Gastroesophageal sphincter (tissue), 3 donors: ENCODE data around the gene BHMT2.

ENCODE experiments used
- EP300 ChIP-seq: sonication (generic); formaldehyde crosslinking; IDR thresholded peaks from one replicate; pipeline ENCODE4 v1.6.1; 2017; ENCODE audit warnings: antibody characterized with exemption, mild to moderate bottlenecking
- POLR2A ChIP-seq, 2 donors: fragments of 450-650 bp; IDR thresholded peaks; one replicate each; pipeline ENCODE4 v1.6.1; 2017; ENCODE audit warnings: antibody characterized with exemption in 2 of 2, mild to moderate bottlenecking in 2 of 2, moderate library complexity in 1 of 2
- TF ChIP-seq, protein P1 (sequence below), 4 experiments: fragments of 200-600 bp in 2 of 4; fragments of 450-650 bp in 2 of 4; sonication (generic) in 1 of 4; IDR thresholded peaks; one replicate each; pipeline ENCODE4 v1.5.1; 2017 to 2019; ENCODE audit warnings: antibody characterized with exemption in 4 of 4, mild to moderate bottlenecking in 2 of 4, moderate library complexity in 2 of 4

DNA sequence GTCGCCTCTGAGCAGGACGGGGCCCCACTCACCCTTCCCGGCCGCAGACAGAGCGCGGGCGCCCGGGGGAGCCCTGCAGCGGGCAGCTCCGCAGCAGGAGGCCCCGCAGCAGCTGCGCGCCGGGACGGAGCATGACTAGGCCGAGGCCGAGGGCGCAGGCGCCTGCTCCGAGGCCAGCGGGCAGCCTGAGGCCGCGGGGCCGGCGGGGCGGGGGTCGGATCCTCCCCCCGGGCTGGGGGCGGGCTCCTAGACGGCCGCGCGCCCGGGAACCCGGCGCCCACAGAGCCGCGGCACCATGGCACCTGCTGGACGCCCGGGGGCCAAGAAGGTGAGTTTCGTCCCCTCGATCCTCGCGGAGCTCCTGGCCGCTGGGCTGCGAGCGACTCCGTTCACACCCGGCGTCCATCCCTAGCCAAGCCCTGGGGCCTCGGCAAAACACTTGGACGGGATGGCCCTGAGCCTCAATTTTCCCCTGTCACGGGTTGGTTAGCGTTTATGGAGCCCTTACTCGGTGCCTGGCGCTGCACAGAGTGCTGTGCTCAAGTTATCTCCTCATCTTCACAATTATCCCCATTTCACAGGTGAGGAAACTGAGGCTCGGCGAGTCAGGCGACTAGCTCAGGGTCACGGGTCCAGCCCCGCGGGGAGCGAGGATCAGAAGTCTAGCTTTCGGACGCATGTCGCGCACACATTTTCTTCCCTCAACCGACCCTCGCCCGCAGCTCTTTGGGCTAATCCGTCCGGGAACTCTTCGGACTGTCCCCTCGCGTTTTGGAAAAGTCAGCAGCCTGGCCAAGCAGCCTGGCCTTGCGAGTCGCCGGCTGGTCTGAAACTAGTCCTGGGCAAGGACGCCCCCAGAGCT is at the start of gene BHMT2, which contains the start of gene DMGDH:
- TF ChIP-seq, protein P1, sequence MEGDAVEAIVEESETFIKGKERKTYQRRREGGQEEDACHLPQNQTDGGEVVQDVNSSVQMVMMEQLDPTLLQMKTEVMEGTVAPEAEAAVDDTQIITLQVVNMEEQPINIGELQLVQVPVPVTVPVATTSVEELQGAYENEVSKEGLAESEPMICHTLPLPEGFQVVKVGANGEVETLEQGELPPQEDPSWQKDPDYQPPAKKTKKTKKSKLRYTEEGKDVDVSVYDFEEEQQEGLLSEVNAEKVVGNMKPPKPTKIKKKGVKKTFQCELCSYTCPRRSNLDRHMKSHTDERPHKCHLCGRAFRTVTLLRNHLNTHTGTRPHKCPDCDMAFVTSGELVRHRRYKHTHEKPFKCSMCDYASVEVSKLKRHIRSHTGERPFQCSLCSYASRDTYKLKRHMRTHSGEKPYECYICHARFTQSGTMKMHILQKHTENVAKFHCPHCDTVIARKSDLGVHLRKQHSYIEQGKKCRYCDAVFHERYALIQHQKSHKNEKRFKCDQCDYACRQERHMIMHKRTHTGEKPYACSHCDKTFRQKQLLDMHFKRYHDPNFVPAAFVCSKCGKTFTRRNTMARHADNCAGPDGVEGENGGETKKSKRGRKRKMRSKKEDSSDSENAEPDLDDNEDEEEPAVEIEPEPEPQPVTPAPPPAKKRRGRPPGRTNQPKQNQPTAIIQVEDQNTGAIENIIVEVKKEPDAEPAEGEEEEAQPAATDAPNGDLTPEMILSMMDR (IDR thresholded peaks at IDR 0.05) = no peak
- TF ChIP-seq POLR2A (IDR thresholded peaks at IDR 0.05) = no peak
- TF ChIP-seq EP300 = no peak
